Transverse colon (tissue), 4 donors: ENCODE measurements around the gene UBE3A. TPM values are rescaled to one million over a fixed set of nuclear protein-coding genes. Genes with fewer than 3 reads are reported as not detected.

Experiments
- DNase-seq: peaks from one replicate; pipeline ENCODE4 v3.0.0-alpha.2; 2019
- H3K27ac ChIP-seq, 4 donors: fragments of 200-600 bp; sonication (generic); 2 replicates each; pipeline ENCODE4 v1.5.1; 2016 to 2018; ENCODE audit warnings: inconsistent platforms in 4 of 4
- H3K27me3 ChIP-seq: fragments of 200-600 bp; sonication (generic); 2 replicates; pipeline ENCODE4 v1.5.1; 2017; ENCODE audit warnings: inconsistent platforms
- H3K36me3 ChIP-seq, 4 donors: fragments of 200-600 bp; sonication (generic); 2 replicates each; pipeline ENCODE4 v1.5.1; 2017 to 2019; ENCODE audit warnings: inconsistent platforms in 4 of 4
- H3K4me1 ChIP-seq, 4 donors: fragments of 200-600 bp; sonication (generic); 2 replicates each; pipeline ENCODE4 v1.5.1; 2017 to 2020; ENCODE audit warnings: inconsistent platforms in 4 of 4
- H3K4me3 ChIP-seq, 4 donors: fragments of 200-600 bp; sonication (generic); 1 replicate in 1 of 4; 2 replicates in 3 of 4; pipeline versions ENCODE4 v1.5.1 to v1.6.1; 2017 to 2019; ENCODE audit warnings: inconsistent platforms in 4 of 4
- H3K9me3 ChIP-seq, 2 donors: fragments of 200-600 bp; sonication (generic); 2 replicates each; pipeline ENCODE4 v1.5.1; 2017 to 2019; ENCODE audit warnings: inconsistent platforms in 2 of 2
- CTCF ChIP-seq, 5 experiments: fragments of 200-600 bp in 3 of 5; fragments of 450-650 bp in 2 of 5; sonication (generic) in 3 of 5; IDR thresholded peaks; 1 replicate in 2 of 5; 2 replicates in 3 of 5; pipeline ENCODE4 v1.5.1; 2016 to 2017; ENCODE audit warnings: antibody characterized with exemption in 5 of 5, inconsistent platforms in 3 of 5, mild to moderate bottlenecking in 2 of 5, moderate library complexity in 1 of 5
- EP300 ChIP-seq: sonication (generic); formaldehyde crosslinking; IDR thresholded peaks from one replicate; pipeline ENCODE4 v1.6.1; 2017; ENCODE audit warnings: antibody characterized with exemption, low read depth
- POLR2A ChIP-seq: fragments of 450-650 bp; IDR thresholded peaks from one replicate; pipeline ENCODE4 v1.6.1; 2016; ENCODE audit warnings: antibody characterized with exemption, mild to moderate bottlenecking, moderate library complexity
- POLR2AphosphoS5 ChIP-seq, 3 donors: sonication (generic); formaldehyde crosslinking; IDR thresholded peaks; one replicate each; pipeline ENCODE4 v1.6.1; 2016; ENCODE audit warnings: antibody characterized with exemption in 3 of 3
- WGBS, 2 donors: methylation state at CpG; one replicate each; pipeline ENCODE4 v1.1.5; 2018; ENCODE audit warnings: low coverage in 1 of 2; 5-methylcytosine and 5-hydroxymethylcytosine counted together
- in situ Hi-C, 4 donors: fragments of 200-750 bp; cut with MboI; loops; one replicate each; pipeline versions ENCODE4 v1.15.0 to v1.15.1; 2017; ENCODE audit warnings: low sequenced_read_pairs in 3 of 4, low pct_ligation_motif_present in 1 of 4, low pct_unique_long_range_greater_than_20kb in 1 of 4
- intact Hi-C: fragments of 100-400 bp; cut with DNase I; formaldehyde crosslinking; loops from one replicate; pipeline ENCODE4 v1.15.1; 2023; ENCODE audit warnings: low total_unique reads
- total RNA-seq, 4 donors: library from RNA; depleted of rRNA; stranded (reverse); fragments of >200 nt; gene quantifications; one replicate each; pipeline ENCODE4 v1.1.0, GENCODE V29; 2016

Gene UBE3A
- total RNA-seq, 4 donors from 2014 or later, result 52.1 to 92.1 (median 76.5) TPM

GRCh38 chr15:25446076-25446475 lies 7.3 kb upstream of the UBE3A start:
- no peak for TF ChIP-seq CTCF (IDR thresholded peaks at IDR 0.05)
- no peak for TF ChIP-seq EP300
- TF ChIP-seq POLR2A, result no peak
- TF ChIP-seq POLR2AphosphoS5 (IDR thresholded peaks at IDR 0.05), result no peak
- Histone ChIP-seq H3K36me3 (no peaks in the 10 kb centered on the region), H3K27me3 (no peaks in the 10 kb centered on the region), H3K9me3 (no peaks in the 10 kb centered on the region), H3K27ac (no peak overlapping the region), H3K4me3 (no peak overlapping the region), H3K4me1 (no peaks in the 10 kb centered on the region)
- in situ Hi-C loops (loop anchor here in 1 of 4 donors (25.0 kb wide), 2 partner anchors 484 to 641 kb away; partner anchors contain the start of genes SNRPN and SNURF), intact Hi-C loops (no loop called here)
- WGBS, 2 donors, result 93 to 95% methylated on average over 3 of the region's 3 CpGs
- no peak for DNase-seq

GRCh38 chr15:25445412-25445811 lies 6.6 kb upstream of the UBE3A start:
- in situ Hi-C loops, result loop anchor here in 1 of 4 donors (25.0 kb wide), 2 partner anchors 483 to 642 kb away; partner anchors contain the start of genes SNRPN and SNURF

GRCh38 chr15:25441111-25441510 lies 2.3 kb upstream of the UBE3A start:
- DNase-seq, result no peak
- no peaks in the 10 kb centered on the region for H3K36me3 ChIP-seq
- in situ Hi-C loops, result loop anchor here in 1 of 4 donors (25.0 kb wide), 2 partner anchors 479 to 646 kb away; partner anchors contain the start of genes SNRPN and SNURF
- H3K9me3 ChIP-seq, result no peaks in the 10 kb centered on the region
- no peak overlapping the region for H3K4me3 ChIP-seq
- intact Hi-C loops, result no loop called here
- no peaks in the 10 kb centered on the region for H3K27me3 ChIP-seq
- TF ChIP-seq POLR2AphosphoS5 (IDR thresholded peaks at IDR 0.05) (peak in 1 of 3 donors; percentile 11), CTCF (IDR thresholded peaks at IDR 0.05) (no peak), POLR2A (no peak), EP300 (no peak)
- H3K27ac ChIP-seq, result no peak overlapping the region
- H3K4me1 ChIP-seq, result peaks cover 17 to 20% (median 18%) of the 10 kb centered on the region in 4 donors

More at GRCh38 chr15:25445412-25445811, 6.6 kb upstream of the UBE3A start:
- H3K4me1 ChIP-seq, result no peaks in the 10 kb centered on the region
- no peaks in the 10 kb centered on the region for H3K9me3 ChIP-seq
- H3K27me3 ChIP-seq, result no peaks in the 10 kb centered on the region
- H3K27ac ChIP-seq, result no peak overlapping the region
- no peaks in the 10 kb centered on the region for H3K36me3 ChIP-seq
- TF ChIP-seq POLR2A (no peak), CTCF (IDR thresholded peaks at IDR 0.05) (no peak), EP300 (no peak), POLR2AphosphoS5 (IDR thresholded peaks at IDR 0.05) (no peak)
- DNase-seq, result no peak
- intact Hi-C loops, result loop anchor here (2.0 kb wide), 1 partner anchor 49 kb away; no protein-coding TSS in a partner anchor
- no peak overlapping the region for H3K4me3 ChIP-seq
- WGBS, 2 donors, result 86 to 87% methylated on average over 4 of the region's 4 CpGs

GRCh38 chr15:25439369-25439836 lies 579 bp upstream of the UBE3A start:
- H3K9me3 ChIP-seq, result no peaks in the 10 kb centered on the region
- peak; percentile 49 for DNase-seq
- intact Hi-C loops (loop anchor here (10.0 kb wide), 1 partner anchor 95 kb away; no protein-coding TSS in a partner anchor), in situ Hi-C loops (loop anchor here in 1 of 4 donors (25.0 kb wide), 2 partner anchors 477 to 648 kb away; partner anchors contain the start of genes SNRPN and SNURF)
- no peaks in the 10 kb centered on the region for H3K27me3 ChIP-seq
- peak overlapping the region; percentile 78 to 100 (median 92) for H3K4me3 ChIP-seq
- H3K36me3 ChIP-seq, result no peaks in the 10 kb centered on the region
- H3K27ac ChIP-seq, result peak overlapping the region; percentile 98 to 100 (median 99)
- peaks cover 21 to 33% (median 31%) of the 10 kb centered on the region in 4 donors for H3K4me1 ChIP-seq
- 8% methylated on average over 14 of the region's 14 CpGs; no CpG with 5 or more reads in 1 of the 2 donors for WGBS, 2 donors
- TF ChIP-seq CTCF (IDR thresholded peaks at IDR 0.05) (no peak), POLR2AphosphoS5 (IDR thresholded peaks at IDR 0.05) (no peak), EP300 (no peak), POLR2A (no peak)
